Amniotic epithelial cell (primary cell): ENCODE data around the gene AFF1.
"Not testable (repeated sequence)": the region's sequence is repeated elsewhere in the genome, so short reads cannot be mapped to it uniquely, and the experiment has no call there.

Experiments
- DNase-seq: peaks from one replicate; pipeline ENCODE4 v3.0.0-alpha.2; 2010; ENCODE audit warnings: low read depth

The AFF1 gene

GRCh38 chr4:87012265-87012953 is 77.6 kb downstream of the AFF1 start:
- DNase-seq, result no peak

GRCh38 chr4:87012954-87013308 is 78.1 kb downstream of the AFF1 start:
- not testable (repeated sequence) for DNase-seq

GRCh38 chr4:87014284-87014782 is 79.5 kb downstream of the AFF1 start:
- peak; percentile 38 for DNase-seq

- no peak for DNase-seq
Measured at GRCh38 chr4:87015416-87015815, 80.6 kb downstream of the AFF1 start.

GRCh38 chr4:87017580-87018342 is 83.0 kb downstream of the AFF1 start:
- DNase-seq, result peak; percentile 95

- no peak for DNase-seq
Measured at GRCh38 chr4:87018753-87019152, 83.9 kb downstream of the AFF1 start.

GRCh38 chr4:87019246-87019791 is 84.5 kb downstream of the AFF1 start:
- no peak for DNase-seq

- no peak for DNase-seq
Measured at GRCh38 chr4:87019898-87020297, 85.1 kb downstream of the AFF1 start.

GRCh38 chr4:87024201-87024600 is 89.4 kb downstream of the AFF1 start:
- DNase-seq, result peak; percentile 33

GRCh38 chr4:87025023-87025613 is 90.3 kb downstream of the AFF1 start:
- DNase-seq, result no peak

GRCh38 chr4:87025614-87026041 is 90.8 kb downstream of the AFF1 start:
- no peak for DNase-seq

GRCh38 chr4:87026800-87027495 is 92.1 kb downstream of the AFF1 start:
- DNase-seq, result no peak

GRCh38 chr4:87029356-87029755 is 94.5 kb downstream of the AFF1 start:
- peak; percentile 26 for DNase-seq

GRCh38 chr4:87030124-87030523 is 95.3 kb downstream of the AFF1 start:
- DNase-seq, result no peak

- peak; percentile 36 for DNase-seq
Measured at GRCh38 chr4:87030755-87031441, 96.1 kb downstream of the AFF1 start.

GRCh38 chr4:87031920-87032319 is 97.1 kb downstream of the AFF1 start:
- DNase-seq, result no peak

- DNase-seq, result peak; percentile 81
Measured at GRCh38 chr4:87032884-87033533, 98.2 kb downstream of the AFF1 start.

- no peak for DNase-seq
Measured at GRCh38 chr4:87033902-87034301, 99.1 kb downstream of the AFF1 start.

GRCh38 chr4:87034527-87034926 is 99.7 kb downstream of the AFF1 start:
- DNase-seq, result no peak

- no peak for DNase-seq
Measured at GRCh38 chr4:87035881-87036509, 101.2 kb downstream of the AFF1 start.
